ENCODE results near the gene GFI1B.
A peak's percentile ranks its signal among the peaks of the same experiment; 100 is the strongest.
"Not testable (repeated sequence)": the region's sequence is repeated elsewhere in the genome, so short reads cannot be mapped to it uniquely, and the experiment has no call there.

GFI1B gene

DNA sequence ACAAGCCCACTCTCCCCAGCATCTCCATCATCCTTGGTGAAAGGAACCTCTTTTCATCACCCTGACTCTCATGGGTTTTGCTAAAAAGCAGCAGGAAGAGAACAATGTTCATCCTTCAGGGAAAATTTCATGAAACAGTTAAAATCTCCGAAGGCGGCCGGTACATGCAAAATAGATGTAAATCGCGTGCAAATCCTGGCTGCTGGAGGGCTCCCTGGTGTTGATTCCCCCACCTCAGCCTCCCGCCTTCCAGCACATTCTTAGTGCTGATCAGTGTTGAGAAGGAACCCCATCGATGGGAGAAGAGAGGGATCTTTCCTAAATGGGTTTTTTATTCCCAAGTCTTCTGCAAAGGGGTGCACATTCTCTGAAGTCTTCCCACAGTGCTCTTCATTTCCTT is 8.7 kb upstream of the GFI1B start:
- DNase-seq: no peak

DNA sequence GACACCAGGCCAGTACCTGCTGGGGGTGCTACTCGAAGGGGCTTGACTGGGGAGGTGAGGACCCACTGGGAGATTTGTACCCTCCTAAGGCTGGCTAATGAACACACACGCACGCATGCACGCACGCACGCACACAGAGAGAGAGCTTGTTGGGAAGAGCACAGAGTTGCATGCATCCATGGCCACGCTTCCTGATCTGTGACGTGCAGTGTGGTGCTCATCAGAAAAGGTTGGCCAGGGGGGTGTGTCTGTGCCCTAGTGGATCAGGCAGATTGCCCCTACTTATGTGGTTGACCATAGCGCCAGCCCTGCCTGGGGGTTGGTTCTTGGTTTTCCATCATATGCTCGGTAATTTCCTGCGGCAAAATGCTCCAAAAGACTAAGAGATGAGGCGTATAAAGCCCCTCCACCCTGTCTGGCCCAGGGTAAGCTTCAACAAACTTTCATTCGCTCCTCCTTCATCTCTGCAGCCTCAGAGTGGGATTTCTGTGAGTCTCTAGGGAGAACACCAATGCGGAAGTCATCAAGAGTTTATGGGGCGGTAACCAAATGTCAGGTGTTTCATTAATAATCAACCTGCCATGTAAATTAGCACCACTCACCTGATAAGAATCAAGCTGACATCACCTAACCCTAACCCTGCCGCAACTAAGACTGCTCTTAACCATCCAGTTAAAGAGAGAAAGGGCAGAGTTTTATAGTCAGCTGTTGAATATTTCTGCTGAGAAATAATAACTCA is 8.0 kb upstream of the GFI1B start:
- no peak for DNase-seq

DNA sequence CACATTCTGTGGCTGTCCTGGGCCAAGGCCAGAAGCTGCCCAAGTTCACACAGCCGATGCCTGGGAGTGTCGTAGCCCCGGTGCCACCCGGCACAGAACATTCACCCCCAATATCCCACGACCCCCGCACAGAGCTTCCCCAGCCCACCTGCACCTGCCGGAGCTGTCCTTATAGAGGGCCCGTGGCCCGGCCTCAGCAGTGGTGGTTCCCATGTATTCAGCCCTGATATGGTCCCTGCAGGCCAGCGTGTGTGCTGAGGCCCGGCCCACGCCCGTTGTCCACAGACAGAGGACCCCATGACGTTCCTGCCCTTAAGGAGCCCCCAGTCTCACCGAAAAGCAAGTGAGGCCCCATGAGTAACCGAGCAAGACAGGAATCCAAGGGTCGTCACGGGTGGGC is 5.3 kb upstream of the GFI1B start:
- DNase-seq: no peak

DNA sequence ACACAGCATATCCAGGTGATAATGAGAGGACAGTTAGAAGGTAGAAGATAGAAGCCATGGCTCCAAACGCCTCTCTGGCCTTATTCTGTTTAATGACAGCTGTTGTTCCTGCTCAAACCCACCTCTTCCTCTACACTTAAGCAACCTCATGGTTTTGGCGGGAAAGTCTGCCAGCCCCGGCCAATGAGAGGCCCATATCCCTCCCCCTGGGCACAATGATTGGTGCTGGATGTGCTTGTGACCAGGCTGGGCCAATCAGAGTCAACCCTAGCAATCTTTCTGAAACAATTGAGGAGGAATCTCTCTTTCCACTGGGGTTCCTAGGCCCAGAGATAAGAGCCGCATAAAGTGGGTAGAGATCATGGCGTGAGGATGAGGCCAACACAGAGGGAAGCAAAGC is 4.8 kb upstream of the GFI1B start:
- peak in 1 of 2 experiments; percentile 47 for DNase-seq

DNA sequence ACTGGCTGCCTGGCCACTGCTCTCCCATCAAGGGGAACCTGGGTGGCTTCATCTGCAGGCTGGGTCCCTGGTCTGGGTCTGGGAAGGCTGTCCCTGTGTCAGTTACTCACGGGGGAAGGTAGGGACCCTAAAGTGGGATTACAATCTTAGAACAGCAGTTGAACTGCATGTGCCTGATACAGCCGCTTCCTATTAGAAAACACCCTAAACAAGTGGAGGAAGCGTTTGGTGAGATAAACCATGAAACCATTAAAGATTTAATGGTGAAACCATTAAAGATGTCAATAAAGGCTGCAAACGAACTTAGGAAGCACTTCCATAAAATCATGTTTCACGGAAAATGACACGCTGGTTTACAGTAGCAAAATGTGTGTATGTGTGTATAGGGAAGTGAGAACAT is 2.5 kb upstream of the GFI1B start:
- no peak for DNase-seq

DNA sequence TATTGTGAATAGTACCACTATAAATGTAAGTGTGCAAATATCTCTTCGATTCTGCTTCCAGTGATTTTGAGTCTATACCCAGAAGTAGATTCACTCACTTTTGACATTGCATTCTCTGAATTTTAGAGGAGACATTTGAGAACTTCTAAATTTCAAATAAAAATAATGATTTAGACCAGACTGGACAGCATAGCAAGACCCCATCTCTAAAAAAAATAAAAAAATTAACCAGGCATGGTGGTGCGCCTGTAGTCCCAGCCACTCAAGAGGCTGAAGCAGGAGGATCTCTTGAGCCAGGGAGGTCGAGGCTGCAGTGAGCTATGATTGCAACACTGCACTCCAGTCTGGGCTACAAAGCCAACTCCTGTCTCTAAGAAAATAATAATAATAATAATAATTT is 1.9 kb upstream of the GFI1B start:
- DNase-seq: no peak

DNA sequence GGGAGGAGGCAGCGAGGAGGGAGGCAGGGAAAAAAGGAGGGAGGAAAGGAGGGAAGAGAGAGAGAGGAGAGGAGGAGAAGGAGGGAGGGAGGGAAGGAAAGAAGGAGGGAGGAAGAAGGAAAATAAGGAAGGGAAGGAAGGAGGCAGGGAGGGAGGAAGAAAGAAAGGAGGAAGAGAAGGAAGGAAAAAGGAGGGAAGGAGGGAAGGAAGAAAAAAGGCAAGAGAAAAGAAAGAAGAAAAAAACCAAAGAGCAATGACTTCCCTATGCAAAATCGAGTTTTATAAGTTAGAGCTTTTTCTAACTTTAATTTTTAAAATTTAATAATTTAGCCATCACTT is 413 bp upstream of the GFI1B start:
- DNase-seq: no peak

DNA sequence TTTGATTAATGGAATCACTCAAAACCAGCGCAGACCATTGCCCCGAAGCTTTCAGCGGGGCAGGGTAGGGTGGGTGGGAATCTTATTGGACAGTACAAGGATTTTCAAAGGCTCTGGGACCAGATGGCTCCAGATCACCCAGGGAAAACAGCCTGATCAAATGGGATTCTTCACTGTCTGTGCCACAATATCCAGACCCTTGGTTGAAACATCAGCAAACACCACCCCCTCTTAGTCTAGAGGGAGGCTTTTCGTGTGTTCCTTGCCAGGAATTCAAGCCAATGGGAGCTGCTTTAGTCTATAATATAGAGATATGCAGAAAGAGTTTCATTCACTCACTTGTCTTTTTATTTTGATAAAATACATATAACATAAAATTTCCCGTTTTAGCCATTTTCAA is 1.7 kb downstream of the GFI1B start:
- DNase-seq: no peak

DNA sequence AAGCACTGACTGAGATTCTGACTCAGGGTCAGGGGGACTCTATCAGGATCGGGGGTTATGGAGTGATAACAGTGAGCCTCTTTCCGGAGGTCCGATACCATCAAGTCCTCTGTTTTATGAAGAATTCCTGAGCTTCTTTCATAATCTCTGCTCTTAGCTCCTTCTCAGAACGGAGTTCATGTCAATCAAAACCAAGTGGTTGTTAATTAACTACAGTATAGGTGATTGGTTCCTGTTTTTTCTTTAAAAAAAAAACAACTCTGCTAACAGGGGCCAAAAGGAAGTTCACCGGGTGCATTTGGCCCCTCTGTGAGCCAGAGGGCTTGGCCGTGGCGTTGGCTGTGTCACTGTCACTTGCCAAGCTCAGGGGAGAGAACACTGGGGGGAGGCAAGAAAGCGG is 4.0 kb downstream of the GFI1B start:
- no peak for DNase-seq

DNA sequence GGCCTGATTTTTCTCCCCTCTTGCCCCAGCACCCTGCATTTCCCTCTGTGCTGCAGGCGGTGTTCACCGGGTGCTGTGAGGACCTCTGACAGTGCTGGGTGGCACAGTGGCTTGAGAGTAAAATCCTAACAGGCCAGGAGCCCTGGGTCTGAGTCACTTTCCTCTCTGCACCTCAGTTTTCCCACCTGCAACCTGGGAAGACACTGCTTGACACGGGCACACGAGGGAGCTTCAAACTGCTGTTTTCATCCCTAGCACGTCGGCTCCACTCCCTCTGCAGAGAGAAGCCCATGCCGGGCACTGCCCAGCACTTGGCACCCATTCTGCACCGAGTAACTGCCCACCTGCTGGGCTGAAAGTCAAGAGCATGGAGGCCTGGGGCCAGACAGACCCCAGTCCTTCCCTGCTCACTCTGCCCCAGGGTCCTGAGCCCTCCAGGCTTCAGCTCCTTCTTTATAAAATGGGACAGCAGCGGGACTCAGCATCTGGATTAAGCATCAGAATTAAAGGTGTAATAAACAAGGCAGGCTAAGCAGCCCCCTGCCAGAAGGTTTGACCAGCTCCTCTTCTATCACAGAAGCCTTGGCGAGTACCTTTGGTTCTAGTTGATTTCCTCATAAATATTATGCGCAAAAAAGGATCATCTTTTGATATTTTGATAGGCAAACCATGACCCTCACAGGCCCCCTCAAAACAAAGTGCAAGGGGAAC is 5.2 kb downstream of the GFI1B start:
- no peak for DNase-seq

DNA sequence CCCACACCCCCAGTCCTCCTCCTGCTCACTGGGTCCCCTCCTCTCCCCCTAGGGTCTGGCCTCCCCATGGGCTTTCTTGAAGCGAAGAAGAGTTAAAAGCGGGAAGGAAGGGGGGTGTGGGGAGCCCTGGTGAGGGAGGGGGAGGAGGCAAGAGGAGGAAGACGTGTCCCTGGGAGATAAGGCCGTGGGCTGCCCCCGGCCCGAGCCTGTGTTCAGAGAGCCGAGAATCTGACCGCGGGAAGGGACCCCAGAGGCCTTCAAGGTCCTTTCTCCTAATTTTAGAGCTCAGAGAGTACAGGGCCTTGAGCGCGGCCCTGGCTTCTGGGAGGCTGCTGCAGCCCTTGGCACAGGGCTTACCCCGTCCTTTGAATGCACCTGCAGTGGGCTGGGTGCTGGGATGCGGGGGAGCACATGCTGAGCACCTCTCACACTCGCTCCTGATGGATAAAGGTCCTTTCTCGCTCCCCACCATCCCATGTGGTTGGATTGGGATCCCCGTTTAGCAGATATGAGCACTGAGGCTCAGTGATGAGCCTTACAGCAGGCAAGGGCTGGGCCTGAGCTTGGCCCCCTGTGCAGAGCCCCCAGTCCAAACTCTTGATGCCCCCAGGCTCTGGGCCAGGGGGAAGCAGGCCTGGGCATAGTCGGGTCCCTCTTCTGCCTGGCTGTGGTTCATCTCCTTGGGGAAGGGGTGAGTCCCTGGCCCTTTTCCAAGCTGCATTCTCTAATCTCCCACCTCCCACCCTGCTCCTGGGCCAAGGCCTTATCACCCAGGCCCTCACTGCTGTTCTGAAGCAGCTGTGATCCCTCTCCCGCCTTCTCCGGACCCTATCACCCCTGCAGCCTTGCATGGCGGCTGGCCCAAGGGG is 5.9 kb downstream of the GFI1B start:
- DNase-seq: no peak

DNA sequence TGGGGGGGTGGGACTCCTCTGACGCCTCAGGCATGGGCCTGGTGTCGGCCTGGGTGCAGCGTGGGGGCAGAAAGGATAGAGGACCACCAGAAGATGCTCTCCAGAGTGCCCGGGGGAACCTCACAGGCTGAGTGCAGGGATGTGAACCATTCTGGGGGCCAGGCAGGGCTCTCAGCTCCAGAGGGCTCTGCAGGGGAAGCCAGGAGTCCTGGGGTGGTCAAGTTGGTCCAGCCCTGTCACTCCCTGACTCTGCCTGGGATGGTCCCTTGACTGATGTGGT is 6.5 kb downstream of the GFI1B start:
- no peak for DNase-seq

DNA sequence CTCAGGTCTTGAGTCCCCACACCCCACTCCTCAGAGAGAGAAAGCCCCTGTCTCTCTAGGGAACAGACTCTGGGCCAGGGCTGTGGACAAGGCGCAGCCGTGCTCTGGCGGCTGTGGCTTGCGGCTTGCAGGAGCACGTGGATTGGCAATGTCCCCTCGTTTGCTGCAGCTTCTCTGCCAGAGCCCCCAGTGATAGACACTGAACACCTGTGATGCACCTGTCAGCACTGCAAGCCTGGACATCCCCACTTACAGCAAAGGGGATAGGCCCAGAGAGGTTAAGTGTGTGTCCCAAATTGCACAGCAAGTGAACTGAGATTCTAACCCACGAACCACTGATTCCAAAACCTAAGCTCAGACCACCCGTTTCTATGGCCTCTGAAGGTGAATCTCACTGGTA is 7.0 kb downstream of the GFI1B start:
- no peak for DNase-seq

DNA sequence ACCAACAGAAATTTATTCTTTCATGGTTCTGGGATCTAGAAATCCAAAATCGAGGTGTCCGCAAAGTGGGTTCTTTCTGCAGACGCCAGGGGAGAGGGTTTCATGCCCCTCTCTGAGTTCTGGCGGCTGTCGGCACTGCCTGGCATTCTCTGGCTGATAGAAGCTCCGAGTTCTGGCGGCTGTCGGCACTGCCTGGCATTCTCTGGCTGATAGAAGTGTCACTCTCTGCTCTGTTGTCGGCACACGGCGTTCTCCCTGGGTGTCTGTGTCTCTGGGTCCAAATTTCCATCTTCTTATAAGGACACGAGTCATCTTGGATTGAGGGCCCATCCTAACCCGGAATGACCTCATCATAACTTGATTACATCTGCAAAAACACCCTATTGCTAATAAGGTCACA is 7.6 kb downstream of the GFI1B start:
- no peak for DNase-seq

DNA sequence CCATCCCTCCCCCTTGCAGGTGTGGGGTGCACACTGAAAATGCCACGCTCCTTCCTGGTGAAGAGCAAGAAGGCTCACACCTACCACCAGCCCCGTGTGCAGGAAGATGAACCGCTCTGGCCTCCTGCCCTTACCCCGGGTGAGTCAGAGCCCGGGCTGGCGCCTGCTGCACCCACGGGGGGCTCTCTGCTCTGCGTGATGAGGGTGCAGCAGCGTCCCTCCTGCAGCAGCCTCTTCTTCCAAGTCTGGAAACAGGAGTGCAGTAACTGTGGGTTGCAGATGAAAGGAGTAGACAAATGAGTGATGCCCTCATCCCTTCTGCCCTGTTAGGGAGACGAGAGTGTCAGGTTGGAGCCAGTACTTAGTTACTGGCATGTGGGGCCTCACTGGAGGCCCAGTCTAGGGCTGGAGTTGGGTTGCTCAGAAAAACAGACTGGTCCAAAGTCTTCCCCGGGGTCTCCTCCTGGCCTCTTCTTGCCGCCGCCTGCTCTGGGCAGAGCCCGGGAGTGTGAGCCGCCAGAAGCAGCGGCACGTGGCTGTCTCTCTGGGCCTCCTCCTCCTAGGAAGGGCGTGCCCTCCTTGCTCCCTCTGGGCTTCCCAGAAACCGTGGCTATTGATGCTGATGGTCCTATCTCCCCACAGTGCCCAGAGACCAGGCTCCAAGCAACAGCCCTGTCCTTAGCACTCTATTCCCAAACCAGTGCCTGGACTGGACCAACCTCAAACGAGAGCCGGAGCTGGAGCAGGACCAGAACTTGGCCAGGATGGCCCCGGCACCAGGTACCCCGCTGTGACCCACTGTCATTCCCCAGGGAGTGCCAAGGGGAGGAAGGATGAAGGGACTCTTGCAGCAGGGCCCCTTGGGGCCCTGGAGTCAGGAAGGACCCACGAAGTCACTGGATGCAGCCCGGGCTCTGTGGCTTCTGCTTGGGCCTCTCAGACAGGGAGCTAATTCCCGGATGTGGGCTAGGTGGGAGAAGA is 8.4 kb downstream of the GFI1B start:
- DNase-seq: no peak

DNA sequence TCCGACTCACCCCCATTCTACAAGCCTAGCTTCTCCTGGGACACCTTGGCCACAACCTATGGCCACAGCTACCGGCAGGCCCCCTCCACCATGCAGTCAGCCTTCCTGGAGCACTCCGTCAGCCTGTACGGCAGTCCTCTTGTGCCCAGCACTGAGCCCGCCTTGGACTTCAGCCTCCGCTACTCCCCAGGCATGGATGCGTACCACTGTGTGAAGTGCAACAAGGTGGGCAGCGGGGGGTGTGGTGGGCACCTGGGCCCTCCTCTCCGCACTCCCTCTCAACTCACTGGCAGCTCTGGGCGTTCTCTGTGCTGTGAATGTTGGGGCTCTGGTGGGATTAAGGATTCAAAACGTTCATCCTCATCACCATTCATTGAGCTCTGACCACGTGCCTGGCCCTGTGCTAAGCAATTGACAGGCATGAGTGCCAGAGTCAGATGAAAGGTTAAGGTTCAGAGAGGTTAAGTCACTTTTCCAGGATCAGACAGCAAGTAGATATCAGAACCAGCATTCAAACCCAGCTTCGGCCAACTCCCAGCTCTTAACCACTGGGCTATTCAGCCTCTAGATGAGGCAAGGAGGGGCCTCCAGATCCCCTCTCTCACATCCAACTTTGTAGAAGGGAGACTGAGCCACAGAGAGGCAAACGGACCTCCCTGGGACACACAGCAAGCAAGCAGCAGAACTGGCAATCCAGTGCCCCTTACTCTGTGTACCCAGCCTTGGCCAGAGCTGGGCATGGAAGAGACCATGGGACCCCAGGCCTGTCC is 9.9 kb downstream of the GFI1B start:
- no peak for DNase-seq

DNA sequence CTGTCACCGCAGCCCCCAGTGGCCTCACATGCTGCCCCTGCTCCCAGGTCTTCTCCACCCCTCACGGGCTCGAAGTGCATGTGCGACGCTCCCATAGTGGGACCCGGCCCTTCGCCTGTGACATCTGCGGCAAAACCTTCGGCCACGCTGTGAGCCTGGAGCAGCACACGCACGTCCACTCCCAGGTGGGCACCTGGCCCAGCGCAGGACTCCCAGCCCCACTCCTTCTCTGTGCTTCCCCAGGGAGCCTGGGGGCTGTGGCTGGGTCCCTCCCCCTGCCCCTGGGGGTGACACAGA is 10.5 kb downstream of the GFI1B start:
- no peak for DNase-seq

DNA sequence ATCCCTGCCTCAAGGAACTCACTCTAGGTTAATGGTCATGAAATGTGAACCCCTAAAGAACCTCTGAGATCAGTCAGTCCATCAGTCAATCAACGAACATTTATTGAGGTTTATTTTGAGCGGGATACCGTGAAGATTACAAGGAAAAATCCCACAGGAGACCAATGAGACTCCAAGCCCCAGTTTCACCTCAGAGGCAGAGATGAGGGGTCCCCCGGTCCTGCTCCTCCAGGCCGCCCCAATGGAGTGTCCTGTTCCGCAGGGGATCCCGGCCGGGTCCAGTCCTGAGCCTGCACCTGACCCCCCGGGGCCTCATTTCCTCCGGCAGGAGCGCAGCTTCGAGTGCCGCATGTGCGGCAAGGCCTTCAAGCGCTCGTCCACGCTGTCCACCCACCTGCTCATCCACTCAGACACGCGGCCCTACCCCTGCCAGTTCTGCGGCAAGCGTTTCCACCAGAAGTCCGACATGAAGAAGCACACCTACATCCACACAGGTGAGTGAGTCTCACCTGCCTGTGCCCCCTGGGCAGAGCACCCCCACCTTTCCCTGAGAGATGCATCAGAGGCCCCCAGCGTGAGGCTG is 11.0 kb downstream of the GFI1B start:
- DNase-seq: no peak

DNA sequence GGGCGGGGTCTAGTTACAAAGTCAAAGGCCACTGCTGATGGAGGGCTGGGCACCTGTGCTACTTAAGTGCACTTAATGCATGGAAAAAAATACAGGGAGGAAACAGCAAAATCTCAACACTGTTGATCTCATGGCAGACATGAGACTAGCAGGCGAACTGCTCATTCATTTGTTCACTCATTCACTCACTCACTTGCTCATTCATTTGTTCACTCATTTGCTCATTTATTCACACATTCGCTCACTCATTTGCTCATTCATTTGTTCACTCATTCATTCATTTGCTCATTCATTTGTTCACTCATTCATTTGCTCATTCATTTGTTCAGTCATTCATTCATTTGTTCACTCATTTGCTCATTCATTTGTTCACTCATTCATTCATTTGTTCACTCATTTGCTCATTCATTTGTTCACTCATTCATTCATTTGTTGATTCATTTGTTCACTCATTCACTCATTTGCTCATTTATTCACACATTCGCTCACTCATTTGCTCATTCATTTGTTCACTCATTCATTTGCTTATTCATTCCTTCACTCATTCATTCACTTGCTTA is 11.6 kb downstream of the GFI1B start:
- DNase-seq: not testable (repeated sequence)

DNA sequence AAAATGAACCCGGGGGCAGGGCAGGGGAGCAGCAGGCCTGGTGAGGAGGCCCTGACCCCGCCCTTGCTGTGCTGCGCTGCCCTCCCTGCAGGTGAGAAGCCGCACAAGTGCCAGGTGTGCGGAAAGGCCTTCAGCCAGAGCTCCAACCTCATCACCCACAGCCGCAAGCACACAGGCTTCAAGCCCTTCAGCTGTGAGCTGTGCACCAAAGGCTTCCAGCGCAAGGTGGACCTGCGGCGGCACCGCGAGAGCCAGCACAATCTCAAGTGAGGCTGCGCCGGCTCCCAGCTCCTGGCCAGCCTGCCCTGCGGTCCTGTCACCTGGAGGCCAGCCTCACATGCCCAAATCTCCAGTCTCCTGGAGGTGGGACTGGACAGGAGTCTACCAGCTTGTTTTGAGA is 12.3 kb downstream of the GFI1B start:
- no peak for DNase-seq

All from activated T-cell treated with anti-CD3 and anti-CD28 coated beads, Interleukin-2, amount 50 U/mL, for 48 hours (primary cell).